H1 (cell line): Measurements from ENCODE around the gene TRIL. TPM values are rescaled to one million over a fixed set of nuclear protein-coding genes. Genes with fewer than 3 reads are reported as not detected.

Source experiments
- CTCF ChIA-PET: fragments of 300-600 bp; sonication (Branson Sonifier 250); formaldehyde crosslinking; loops from one replicate; lab custom pipeline; 2021; ENCODE audit not compliant: partially characterized antibody; lab: Charles Lee
- POLR2A ChIA-PET: fragments of 300-600 bp; sonication (Branson Sonifier 250); formaldehyde crosslinking; loops from one replicate; lab custom pipeline; 2021; ENCODE audit warnings: inconsistent platforms; ENCODE audit not compliant: partially characterized antibody; lab: Charles Lee
- DNase-seq, 2 experiments: peaks; one replicate each; pipeline versions ENCODE4 v3.0.0 to v3.0.0-alpha.2; 2010 to 2022; ENCODE audit warnings: low spot score in 2 of 2, low read depth in 1 of 2, mixed read lengths in 1 of 2
- FAIRE-seq: peaks from 2 replicates; lab custom pipeline; 2011; peaks lifted over from hg19 to GRCh38; lab: Jason Lieb, UNC
- H2AFZ ChIP-seq: 2 replicates; pipeline ENCODE4 v1.8.1; 2012; ENCODE audit warnings: low read length, inconsistent platforms
- H2AK5ac ChIP-seq: 2 replicates; pipeline ENCODE4 v1.6.1; 2013; ENCODE audit warnings: low read depth, low read length
- H2BK120ac ChIP-seq: replicated peaks from 2 replicates; pipeline ENCODE3; 2013; ENCODE audit warnings: low read depth, low read length, inconsistent platforms
- H2BK12ac ChIP-seq: 2 replicates; pipeline ENCODE4 v1.6.1; 2013; ENCODE audit warnings: low read depth, low read length
- H2BK15ac ChIP-seq: 2 replicates; pipeline ENCODE4 v1.6.1; 2013; ENCODE audit warnings: low read length
- H2BK20ac ChIP-seq: 2 replicates; pipeline ENCODE4 v1.6.1; 2013; ENCODE audit warnings: low read length
- H2BK5ac ChIP-seq: 2 replicates; pipeline ENCODE4 v1.6.1; 2013; ENCODE audit warnings: low read depth, low read length
- H3K14ac ChIP-seq: 2 replicates; pipeline ENCODE4 v1.6.1; 2013; ENCODE audit warnings: inconsistent platforms; ENCODE audit not compliant: insufficient read length
- H3K18ac ChIP-seq: 2 replicates; pipeline ENCODE4 v1.6.1; 2013; ENCODE audit warnings: low read length; ENCODE audit errors: extremely low read depth
- H3K23ac ChIP-seq: 2 replicates; pipeline ENCODE4 v1.6.1; 2013; ENCODE audit warnings: inconsistent platforms; ENCODE audit not compliant: insufficient read length
- H3K23me2 ChIP-seq: 2 replicates; pipeline ENCODE4 v1.6.1; 2013; ENCODE audit warnings: low read depth, low read length
- H3K27ac ChIP-seq: 2 replicates; pipeline ENCODE4 v1.6.1; 2011; ENCODE audit warnings: low read depth, low read length, inconsistent platforms
- H3K27me3 ChIP-seq, 4 experiments: replicated peaks in 1 of 4; 1 replicate in 1 of 4; 2 replicates in 3 of 4; pipeline versions ENCODE4 v1.6.1 to v1.8.1; 2011 to 2013; ENCODE audit warnings: low read length in 3 of 4, mild to moderate bottlenecking in 3 of 4, inconsistent platforms in 2 of 4, mixed read lengths in 2 of 4, moderate library complexity in 1 of 4; ENCODE audit not compliant: control insufficient read depth in 3 of 4, insufficient read depth in 3 of 4; ENCODE audit errors: extremely low read depth in 1 of 4
- H3K36me3 ChIP-seq, 4 experiments: 2 replicates each; pipeline versions ENCODE4 v1.6.1 to v1.8.1; 2011 to 2013; ENCODE audit warnings: mild to moderate bottlenecking in 4 of 4, low read length in 3 of 4, moderate library complexity in 2 of 4, control low read depth in 1 of 4, inconsistent platforms in 1 of 4; ENCODE audit not compliant: insufficient read depth in 4 of 4, control insufficient read depth in 2 of 4
- H3K4ac ChIP-seq: replicated peaks from 2 replicates; pipeline ENCODE3; 2013; ENCODE audit warnings: low read length, low read depth, mixed read lengths, inconsistent platforms; ENCODE audit not compliant: insufficient read length
- H3K4me1 ChIP-seq, 4 experiments: replicated peaks in 1 of 4; 1 replicate in 1 of 4; 2 replicates in 3 of 4; pipeline versions ENCODE4 v1.6.1 to v1.8.1; 2011 to 2013; ENCODE audit warnings: low read length in 3 of 4, inconsistent platforms in 2 of 4, mixed read lengths in 1 of 4; ENCODE audit not compliant: insufficient read depth in 4 of 4, control insufficient read depth in 3 of 4
- H3K4me2 ChIP-seq, 2 experiments: 2 replicates each; pipeline versions ENCODE4 v1.6.1 to v1.8.1; 2011 to 2013; ENCODE audit warnings: low read depth in 2 of 2, low read length in 2 of 2, control low read depth in 1 of 2, inconsistent platforms in 1 of 2, mild to moderate bottlenecking in 1 of 2; ENCODE audit not compliant: insufficient read depth in 1 of 2
- H3K4me3 ChIP-seq, 4 experiments: fragments of 200-600, 300-600 bp in 1 of 4; sonication (generic), shearing (Covaris generic), sonication (Bioruptor Twin) in 1 of 4; 2 replicates each; pipeline versions ENCODE4 v1.5.1 to v1.8.1; 2011 to 2016; ENCODE audit warnings: low read length in 4 of 4, low read depth in 3 of 4, control low read depth in 2 of 4, inconsistent platforms in 2 of 4, mild to moderate bottlenecking in 2 of 4, mixed read lengths in 1 of 4, moderate library complexity in 1 of 4; ENCODE audit not compliant: insufficient read depth in 2 of 4; ENCODE audit errors: extremely low read depth in 1 of 4
- H3K56ac ChIP-seq: replicated peaks from 2 replicates; pipeline ENCODE3; 2013; ENCODE audit warnings: low read depth, mild to moderate bottlenecking, mixed read lengths, low read length, inconsistent platforms; ENCODE audit not compliant: insufficient read length
- H3K79me1 ChIP-seq: 2 replicates; pipeline ENCODE4 v1.6.1; 2013; ENCODE audit warnings: low read depth, low read length, control low read depth
- H3K79me2 ChIP-seq, 2 experiments: 2 replicates each; pipeline versions ENCODE4 v1.6.1 to v1.8.1; 2012 to 2013; ENCODE audit warnings: low read length in 2 of 2, mild to moderate bottlenecking in 2 of 2, inconsistent platforms in 1 of 2; ENCODE audit not compliant: insufficient read depth in 2 of 2, control insufficient read depth in 1 of 2
- H3K9ac ChIP-seq, 4 experiments: replicated peaks in 1 of 4; 1 replicate in 1 of 4; 2 replicates in 3 of 4; pipeline versions ENCODE4 v1.6.1 to v1.8.1; 2011 to 2013; ENCODE audit warnings: low read depth in 3 of 4, low read length in 3 of 4, control low read depth in 2 of 4, mild to moderate bottlenecking in 2 of 4, moderate library complexity in 2 of 4, inconsistent platforms in 1 of 4; ENCODE audit errors: extremely low read depth in 1 of 4
- H3K9me3 ChIP-seq, 2 experiments: 2 replicates each; pipeline versions ENCODE4 v1.6.1 to v1.8.1; 2012 to 2013; ENCODE audit warnings: mild to moderate bottlenecking in 2 of 2, moderate library complexity in 2 of 2, control low read depth in 1 of 2, inconsistent platforms in 1 of 2, low read depth in 1 of 2, low read length in 1 of 2, mixed read lengths in 1 of 2; ENCODE audit not compliant: insufficient read depth in 2 of 2
- H4K20me1 ChIP-seq, 2 experiments: replicated peaks in 1 of 2; 2 replicates each; pipeline versions ENCODE3 to v1.8.1; 2011 to 2013; ENCODE audit warnings: inconsistent platforms in 2 of 2, low read length in 2 of 2, mild to moderate bottlenecking in 1 of 2; ENCODE audit not compliant: insufficient read depth in 2 of 2, control insufficient read depth in 1 of 2
- H4K5ac ChIP-seq: 2 replicates; pipeline ENCODE4 v1.6.1; 2013; ENCODE audit warnings: low read length, low read depth, mixed read lengths, inconsistent platforms; ENCODE audit not compliant: insufficient read length
- H4K8ac ChIP-seq: 2 replicates; pipeline ENCODE4 v1.8.0; 2013; ENCODE audit warnings: mild to moderate bottlenecking, moderate library complexity, low read length, inconsistent platforms; ENCODE audit not compliant: insufficient read depth; ENCODE audit errors: extremely low read depth
- H4K91ac ChIP-seq: replicated peaks from 2 replicates; pipeline ENCODE3; 2013; ENCODE audit warnings: low read length, mixed read lengths, inconsistent platforms; ENCODE audit not compliant: insufficient read length
- CBX5 ChIP-seq: fragments of 300-800, 300-1000 bp; sonication (generic); IDR thresholded peaks from 2 replicates; pipeline ENCODE4 v1.7.1; 2016; ENCODE audit warnings: antibody characterized with exemption, low read length, low read depth
- CEBPB ChIP-seq: IDR thresholded peaks from 2 replicates; pipeline ENCODE4 v1.6.1; 2012; ENCODE audit warnings: low read depth, low read length
- E2F6 ChIP-seq: IDR thresholded peaks from 2 replicates; pipeline ENCODE4 v1.6.1; 2012; ENCODE audit warnings: inconsistent platforms
- FOSL1 ChIP-seq: IDR thresholded peaks from 2 replicates; pipeline ENCODE4 v1.6.1; 2011; ENCODE audit warnings: mild to moderate bottlenecking, low read depth, low read length, moderate library complexity; ENCODE audit not compliant: insufficient read depth
- HDAC2 ChIP-seq, 2 experiments: fragments of 300-600 bp in 1 of 2; sonication (generic) in 1 of 2; IDR thresholded peaks; 2 replicates each; pipeline ENCODE4 v1.6.1; 2011 to 2012; ENCODE audit warnings: low read depth in 2 of 2, low read length in 2 of 2, mild to moderate bottlenecking in 2 of 2, moderate library complexity in 2 of 2, borderline replicate concordance in 1 of 2, inconsistent platforms in 1 of 2
- KDM1A ChIP-seq: fragments of 200-600, 300-600 bp; sonication (generic); IDR thresholded peaks from 2 replicates; pipeline ENCODE4 v1.7.1; 2016; ENCODE audit warnings: mild to moderate bottlenecking, low read length, borderline replicate concordance
- KDM4A ChIP-seq: IDR thresholded peaks from one replicate; pipeline ENCODE4 v1.7.1; 2012; ENCODE audit warnings: low read depth, mild to moderate bottlenecking, moderate library complexity, low read length, inconsistent platforms; ENCODE audit not compliant: severe bottlenecking
- MAFK ChIP-seq: IDR thresholded peaks from 2 replicates; pipeline ENCODE4 v1.6.1; 2012; ENCODE audit warnings: low read depth, mild to moderate bottlenecking, improper control_type of control experiment, low read length
- NRF1 ChIP-seq: IDR thresholded peaks from 2 replicates; pipeline ENCODE4 v1.6.1; 2011; ENCODE audit warnings: mild to moderate bottlenecking, low read depth, low read length, improper control_type of control experiment
- SIRT6 ChIP-seq: IDR thresholded peaks from one replicate; pipeline ENCODE4 v1.7.1; 2012; ENCODE audit warnings: low read length, inconsistent platforms
- SIX5 ChIP-seq: IDR thresholded peaks from 2 replicates; pipeline ENCODE4 v1.6.1; 2011; ENCODE audit warnings: mild to moderate bottlenecking, low read depth, low read length
- TAF7 ChIP-seq: optimal IDR thresholded peaks from 2 replicates; pipeline ENCODE3; 2011; ENCODE audit warnings: low read depth, mild to moderate bottlenecking, inconsistent platforms, low read length, moderate library complexity, borderline replicate concordance
- USF2 ChIP-seq: IDR thresholded peaks from 2 replicates; pipeline ENCODE4 v1.6.1; 2011; ENCODE audit warnings: low read length, improper control_type of control experiment
- WGBS, 2 experiments: shearing (Covaris generic) in 1 of 2; methylation state at CpG; one replicate each; pipeline versions ENCODE4 v1.1.6 to v1.1.7; 2013 to 2015; ENCODE audit warnings: low lambda C conversion rate in 2 of 2, mixed read lengths in 2 of 2, inconsistent platforms in 1 of 2, low coverage in 1 of 2, missing lambda C conversion rate in 1 of 2; ENCODE audit not compliant: insufficient replicate concordance in 2 of 2, insufficient coverage in 1 of 2, insufficient read length in 1 of 2; ENCODE audit errors: extremely low coverage in 1 of 2, missing lambda C conversion rate in 1 of 2; 5-methylcytosine and 5-hydroxymethylcytosine counted together
- polyA plus RNA-seq, 7 experiments: library from polyadenylated mRNA; depleted of rRNA in 3 of 7; stranded (reverse) in 5 of 7; unstranded in 2 of 7; fragments of >200 nt in 5 of 7; fragments of 200-250 nt in 2 of 7; gene quantifications; 1 replicate in 5 of 7; 2 replicates in 1 of 7; 4 replicates in 1 of 7; pipeline versions ENCODE4 v1.2.1 to v1.2.3, GENCODE V29; 2011 to 2013; ENCODE audit warnings: missing spikeins in 2 of 7, mixed read lengths in 2 of 7
- total RNA-seq: library from RNA; stranded (reverse); fragmentation: NEBNext Ultra II Directional; extraction: Animal tissue kit (Norgen Biotek cat#: 25700); gene quantifications from 2 replicates; pipeline ENCODE4 v1.2.1, GENCODE V29; 2021

The TRIL gene
- total and polyA plus RNA-seq, 2 of the 8 experiments (the other 6 are each of a cell fraction or from before 2014, with no cell fraction given) = 3.9 to 5.5 TPM

- POLR2A ChIA-PET = no interaction called here
- H2BK120ac ChIP-seq = no peak overlapping the region
- H3K36me3 ChIP-seq = no peaks in the 10 kb centered on the region
- no peak for DNase-seq
- no peak for FAIRE-seq
- H2AK5ac ChIP-seq = no peak overlapping the region
- no peak overlapping the region for H2BK15ac ChIP-seq
- H3K23ac ChIP-seq = no peak overlapping the region
- H3K27me3 ChIP-seq = no peaks in the 10 kb centered on the region
- H3K18ac ChIP-seq = no peak overlapping the region
- H3K56ac ChIP-seq = no peak overlapping the region
- no peak overlapping the region for H3K14ac ChIP-seq
- H4K5ac ChIP-seq = no peak overlapping the region
- H3K9ac ChIP-seq = no peak overlapping the region
- H3K23me2 ChIP-seq = no peaks in the 10 kb centered on the region
- H3K4me3 ChIP-seq = no peak overlapping the region
- no peak overlapping the region for H2BK5ac ChIP-seq
- no peaks in the 10 kb centered on the region for H4K20me1 ChIP-seq
- H4K8ac ChIP-seq = no peak overlapping the region
- no peak overlapping the region for H2BK20ac ChIP-seq
- H3K79me2 ChIP-seq = no peaks in the 10 kb centered on the region
- CTCF ChIA-PET = interaction anchor here (1.2 to 34.2 kb wide), 5 partner anchors 12 to 164 kb away, joined by 3 to 576 read pairs (median 6); partner anchors contain the start of gene TRIL
- no peak overlapping the region for H3K4ac ChIP-seq
- no peak overlapping the region for H2AFZ ChIP-seq
- no peak overlapping the region for H2BK12ac ChIP-seq
- H3K4me1 ChIP-seq = peaks cover 0 to 12% (median 7%) of the 10 kb centered on the region in 4 experiments; a peak in 4 of 7 replicates
- no peak overlapping the region for H4K91ac ChIP-seq
- H3K9me3 ChIP-seq = no peaks in the 10 kb centered on the region
- H3K79me1 ChIP-seq = no peaks in the 10 kb centered on the region
- WGBS, 2 experiments = 86% methylated on average over 6 of the region's 6 CpGs; no CpG with 5 or more reads in 1 of the 2 experiments
- H3K27ac ChIP-seq = no peak overlapping the region
- no peak overlapping the region for H3K4me2 ChIP-seq
- TF ChIP-seq MAFK (no peak), FOSL1 (no peak), SIX5 (no peak), E2F6 (no peak), USF2 (no peak), HDAC2 (IDR thresholded peaks at IDR 0.05; ENCODE audit: borderline replicate concordance in 1 of 2, low read depth in 2 of 2, low read length in 2 of 2) (no peak), KDM1A (no peak), TAF7 (no peak), CBX5 (no peak), SIRT6 (no peak), KDM4A (no peak), NRF1 (no peak), CEBPB (no peak)
Measured at GRCh38 chr7:28937103-28937502, 21.0 kb downstream of the TRIL start.
